SK-N-MC (cell line): ENCODE results near the gene REXO4.

Experiments
- DNase-seq: peaks from one replicate; pipeline ENCODE4 v3.0.0-alpha.2; 2011; ENCODE audit warnings: low read depth, low spot score
- H3K27ac ChIP-seq: fragments of 200-600 bp; sonication (generic); 2 replicates; pipeline ENCODE4 v1.5.1; 2016; ENCODE audit warnings: mixed run types
- H3K36me3 ChIP-seq: fragments of 200-600 bp; sonication (generic); 2 replicates; pipeline ENCODE4 v1.6.1; 2017; ENCODE audit warnings: antibody characterized with exemption, low read length, mixed read lengths; ENCODE audit not compliant: insufficient read depth
- H3K4me3 ChIP-seq: fragments of 200-600 bp; sonication (generic); 2 replicates; pipeline ENCODE4 v1.5.1; 2016
- H3K9ac ChIP-seq: fragments of 200-600 bp; sonication (generic); 2 replicates; pipeline ENCODE4 v1.8.0; 2017; ENCODE audit warnings: mixed run types, mixed read lengths; ENCODE audit not compliant: insufficient read length
- H3K9me3 ChIP-seq: fragments of 200-600 bp; sonication (generic); 2 replicates; pipeline ENCODE4 v1.6.1; 2017; ENCODE audit warnings: low read depth, mild to moderate bottlenecking, antibody characterized with exemption, low read length, moderate library complexity, mixed read lengths
- EZH2 ChIP-seq: fragments of 200-600 bp; sonication (generic); IDR thresholded peaks from one replicate; pipeline ENCODE4 v1.6.1; 2017; ENCODE audit warnings: antibody characterized with exemption
- FOXP2 ChIP-seq: optimal IDR thresholded peaks from 2 replicates; pipeline ENCODE3; 2011; ENCODE audit warnings: mild to moderate bottlenecking, moderate library complexity; ENCODE audit not compliant: insufficient read depth; ENCODE audit errors: extremely low read length, control extremely low read depth
- POLR2AphosphoS5 ChIP-seq: IDR thresholded peaks from 2 replicates; pipeline ENCODE4 v1.6.1; 2012; ENCODE audit warnings: mild to moderate bottlenecking, low read depth, low read length, borderline replicate concordance

Gene REXO4

GRCh38 chr9:133460405-133461175, 42.8 kb upstream of the REXO4 start:
- Histone ChIP-seq H3K27ac (no peak overlapping the region), H3K9me3 (no peaks in the 10 kb centered on the region), H3K9ac (no peak overlapping the region), H3K4me3 (peak overlapping the region; percentile 96), H3K36me3 (no peaks in the 10 kb centered on the region)
- no peak for DNase-seq
- TF ChIP-seq POLR2AphosphoS5 (no peak), FOXP2 (no peak)

- TF ChIP-seq EZH2 (no peak), POLR2AphosphoS5 (peak; percentile 78), FOXP2 (peak; percentile 46)
- Histone ChIP-seq H3K9me3 (no peaks in the 10 kb centered on the region), H3K36me3 (no peaks in the 10 kb centered on the region), H3K27ac (peak within 1 kb of the TSS; percentile 78), H3K4me3 (peak within 1 kb of the TSS; percentile 96), H3K9ac (peak within 1 kb of the TSS; percentile 82)
- DNase-seq = peak; percentile 47
Measured at GRCh38 chr9:133459476-133460404, 41.9 kb upstream of the REXO4 start, which contains the start of gene CACFD1. CACFD1 (plus strand) TSS chr9:133459978; CDS start chr9:133460067, 89 bp downstream.

GRCh38 chr9:133458643-133459312, 41.0 kb upstream of the REXO4 start:
- H3K27ac ChIP-seq = no peak overlapping the region

GRCh38 chr9:133457748-133458147, 39.9 kb upstream of the REXO4 start:
- TF ChIP-seq FOXP2 (no peak), POLR2AphosphoS5 (no peak)
- no peak overlapping the region for H3K4me3 ChIP-seq
- H3K9me3 ChIP-seq = no peaks in the 10 kb centered on the region
- no peaks in the 10 kb centered on the region for H3K36me3 ChIP-seq
- no peak overlapping the region for H3K27ac ChIP-seq
- no peak for DNase-seq
- H3K9ac ChIP-seq = no peak overlapping the region

More at GRCh38 chr9:133458643-133459312, 41.0 kb upstream of the REXO4 start:
- no peaks in the 10 kb centered on the region for H3K9me3 ChIP-seq
- peak overlapping the region; percentile 96 for H3K4me3 ChIP-seq
- no peak overlapping the region for H3K9ac ChIP-seq
- no peaks in the 10 kb centered on the region for H3K36me3 ChIP-seq
- TF ChIP-seq POLR2AphosphoS5 = no peak
- TF ChIP-seq FOXP2 = no peak
- TF ChIP-seq EZH2 = no peak
- DNase-seq = no peak

GRCh38 chr9:133457233-133457632, 39.4 kb upstream of the REXO4 start:
- Histone ChIP-seq H3K9ac (no peak overlapping the region), H3K4me3 (no peak overlapping the region), H3K9me3 (no peaks in the 10 kb centered on the region), H3K36me3 (no peaks in the 10 kb centered on the region), H3K27ac (no peak overlapping the region)
- DNase-seq = no peak
- no peak for TF ChIP-seq EZH2
- TF ChIP-seq FOXP2 = no peak
- no peak for TF ChIP-seq POLR2AphosphoS5

GRCh38 chr9:133456409-133456808, 38.6 kb upstream of the REXO4 start:
- no peak overlapping the region for H3K4me3 ChIP-seq
- no peaks in the 10 kb centered on the region for H3K9me3 ChIP-seq
- no peak overlapping the region for H3K9ac ChIP-seq
- no peaks in the 10 kb centered on the region for H3K36me3 ChIP-seq
- no peak for DNase-seq
- TF ChIP-seq POLR2AphosphoS5 (no peak), FOXP2 (no peak)
- no peak overlapping the region for H3K27ac ChIP-seq

GRCh38 chr9:133455936-133456335, 38.1 kb upstream of the REXO4 start:
- DNase-seq = no peak
- Histone ChIP-seq H3K4me3 (no peak overlapping the region), H3K36me3 (no peaks in the 10 kb centered on the region), H3K9me3 (no peaks in the 10 kb centered on the region), H3K9ac (no peak overlapping the region), H3K27ac (no peak overlapping the region)
- TF ChIP-seq POLR2AphosphoS5 (no peak), EZH2 (no peak), FOXP2 (no peak)

GRCh38 chr9:133454943-133455673, 37.3 kb upstream of the REXO4 start:
- Histone ChIP-seq H3K4me3 (no peak overlapping the region), H3K9me3 (no peaks in the 10 kb centered on the region), H3K36me3 (no peaks in the 10 kb centered on the region), H3K27ac (no peak overlapping the region), H3K9ac (no peak overlapping the region)
- TF ChIP-seq FOXP2 = no peak
- TF ChIP-seq POLR2AphosphoS5 = no peak
- no peak for TF ChIP-seq EZH2
- no peak for DNase-seq
